Activated T-helper 2 cell treated with anti-CD3 and anti-CD28 coated beads, Interferon-gamma antibody, Interleukin-2, Interleukin-4, amounts not matched to agents 10 μg/mL and 5 μg/mL and 100 μg/mL, durations not matched to agents 14 hours and 24 hours and 36 hours (primary cell): ENCODE measurements around the gene NPM3. TPM values are rescaled to one million over a fixed set of nuclear protein-coding genes. Genes with fewer than 3 reads are reported as not detected.

Experiments used
- DNase-seq: peaks from one replicate; pipeline ENCODE4 v3.0.0; 2021; ENCODE audit warnings: low spot score
- H3K27ac Mint-ChIP-seq: one replicate; pipeline ENCODE4 v1.8.0; 2021; ENCODE audit warnings: mixed read lengths
- H3K27me3 Mint-ChIP-seq: one replicate; pipeline ENCODE4 v1.8.0; 2021; ENCODE audit warnings: low read depth, mixed read lengths
- H3K36me3 Mint-ChIP-seq: one replicate; pipeline ENCODE4 v1.8.0; 2021; ENCODE audit warnings: low read depth, mixed read lengths
- H3K4me1 Mint-ChIP-seq: one replicate; pipeline ENCODE4 v1.8.0; 2021; ENCODE audit warnings: low read depth, mixed read lengths
- H3K4me3 Mint-ChIP-seq: one replicate; pipeline ENCODE4 v1.8.0; 2021; ENCODE audit warnings: low read depth, mild to moderate bottlenecking, moderate library complexity, mixed read lengths
- H3K9me3 Mint-ChIP-seq: one replicate; pipeline ENCODE4 v1.8.0; 2021; ENCODE audit warnings: mixed read lengths
- intact Hi-C: fragments of 100-400 bp; cut with micrococcal nuclease; formaldehyde crosslinking; loops from one replicate; pipeline ENCODE4 v1.15.1; 2023
- total RNA-seq: library from RNA; stranded (reverse); gene quantifications from 2 replicates; pipeline ENCODE4 v1.2.3, GENCODE V29; 2022

NPM3 gene, protein sequence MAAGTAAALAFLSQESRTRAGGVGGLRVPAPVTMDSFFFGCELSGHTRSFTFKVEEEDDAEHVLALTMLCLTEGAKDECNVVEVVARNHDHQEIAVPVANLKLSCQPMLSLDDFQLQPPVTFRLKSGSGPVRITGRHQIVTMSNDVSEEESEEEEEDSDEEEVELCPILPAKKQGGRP
- 139 and 140 TPM in 2 replicates for total RNA-seq

DNA sequence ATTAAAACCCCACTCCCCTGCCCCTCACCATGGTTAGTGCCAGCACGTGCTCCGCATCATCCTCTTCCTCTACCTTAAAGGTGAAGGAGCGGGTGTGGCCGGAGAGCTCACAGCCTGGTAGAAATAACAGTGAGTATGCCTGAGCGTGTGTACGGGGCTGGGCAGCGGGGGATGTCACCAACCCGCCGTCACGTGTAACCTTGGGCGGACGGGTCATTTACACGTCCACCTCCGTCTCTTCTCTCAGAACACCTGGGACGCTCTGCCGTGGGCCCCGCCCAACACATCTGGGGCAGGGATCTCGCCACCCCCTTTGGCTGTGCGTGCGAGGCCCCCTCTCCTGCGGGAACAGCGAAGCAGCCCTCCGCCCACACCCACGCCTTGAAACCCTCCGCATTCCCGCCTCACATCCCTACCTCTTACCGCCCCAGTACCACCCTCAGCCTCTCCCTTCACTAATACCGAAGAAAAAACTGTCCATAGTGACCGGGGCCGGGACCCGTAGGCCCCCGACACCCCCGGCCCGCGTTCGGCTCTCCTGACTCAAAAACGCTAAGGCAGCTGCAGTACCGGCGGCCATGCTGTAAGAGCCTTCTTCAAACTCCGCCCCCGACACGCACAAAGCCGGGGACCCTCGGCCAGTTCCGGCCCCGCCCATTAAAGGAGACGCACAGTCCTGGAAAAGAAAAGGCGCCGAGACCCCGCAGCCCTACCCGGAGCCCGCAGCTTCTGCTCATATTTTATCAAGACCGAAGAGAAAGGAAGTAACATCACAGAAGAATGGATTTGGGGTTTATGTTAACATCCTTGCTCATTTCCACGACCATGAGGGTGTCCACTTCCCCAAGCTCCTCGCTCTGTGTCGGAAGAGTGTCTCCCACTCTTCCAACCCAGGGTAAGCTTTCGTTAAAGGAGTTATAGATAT lies at the start of gene NPM3:
Gene NPM3, minus strand, starts transcription at position 636 of the 925 bp plus-strand sequence. Its CDS starts 56 bp downstream, at position 580.
- H3K27ac Mint-ChIP-seq = peak within 1 kb of the TSS; percentile 98
- peak; percentile 81 for DNase-seq
- H3K36me3 Mint-ChIP-seq = peaks cover 50% of the 10 kb centered on the region
- H3K27me3 Mint-ChIP-seq = peaks cover 7% of the 10 kb centered on the region
- H3K4me1 Mint-ChIP-seq = peaks cover 40% of the 10 kb centered on the region
- intact Hi-C loops = loop anchor here (1.0 to 5.0 kb wide), 3 partner anchors 35 to 570 kb away; partner anchors contain the start of gene OGA
- H3K4me3 Mint-ChIP-seq = peak within 1 kb of the TSS; percentile 100
- H3K9me3 Mint-ChIP-seq = no peaks in the 10 kb centered on the region

DNA sequence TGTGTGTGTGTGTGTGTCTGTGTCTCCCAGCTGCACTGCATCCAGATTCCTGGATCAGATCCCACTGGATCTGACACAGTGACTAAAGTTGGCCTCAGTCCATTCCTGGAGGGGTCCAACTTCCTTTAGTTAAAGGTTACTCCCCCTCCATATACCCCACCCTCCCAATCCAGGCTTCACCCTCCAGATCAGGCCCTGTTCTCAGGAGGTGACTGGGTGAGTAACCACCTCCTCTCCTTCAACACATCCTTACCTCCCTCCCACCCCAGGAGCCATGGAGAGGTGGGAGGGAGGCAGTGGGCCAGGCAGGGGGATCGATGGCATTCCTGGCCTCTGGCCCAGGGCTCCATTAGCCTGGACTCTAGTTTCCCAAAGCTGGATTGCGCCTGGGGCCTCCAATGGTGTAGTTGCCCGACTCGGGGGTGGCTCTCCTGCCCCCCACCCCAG lies 49.1 kb upstream of the NPM3 start:
- no peaks in the 10 kb centered on the region for H3K36me3 Mint-ChIP-seq
- intact Hi-C loops = loop anchor here (10.0 kb wide), 2 partner anchors 562 to 1082 kb away; partner anchors contain the start of genes CNNM2 and NFKB2
- H3K4me1 Mint-ChIP-seq = peaks cover 54% of the 10 kb centered on the region
- no peaks in the 10 kb centered on the region for H3K9me3 Mint-ChIP-seq
- H3K4me3 Mint-ChIP-seq = no peak overlapping the region
- no peak for DNase-seq
- H3K27me3 Mint-ChIP-seq = no peaks in the 10 kb centered on the region
- H3K27ac Mint-ChIP-seq = no peak overlapping the region

DNA sequence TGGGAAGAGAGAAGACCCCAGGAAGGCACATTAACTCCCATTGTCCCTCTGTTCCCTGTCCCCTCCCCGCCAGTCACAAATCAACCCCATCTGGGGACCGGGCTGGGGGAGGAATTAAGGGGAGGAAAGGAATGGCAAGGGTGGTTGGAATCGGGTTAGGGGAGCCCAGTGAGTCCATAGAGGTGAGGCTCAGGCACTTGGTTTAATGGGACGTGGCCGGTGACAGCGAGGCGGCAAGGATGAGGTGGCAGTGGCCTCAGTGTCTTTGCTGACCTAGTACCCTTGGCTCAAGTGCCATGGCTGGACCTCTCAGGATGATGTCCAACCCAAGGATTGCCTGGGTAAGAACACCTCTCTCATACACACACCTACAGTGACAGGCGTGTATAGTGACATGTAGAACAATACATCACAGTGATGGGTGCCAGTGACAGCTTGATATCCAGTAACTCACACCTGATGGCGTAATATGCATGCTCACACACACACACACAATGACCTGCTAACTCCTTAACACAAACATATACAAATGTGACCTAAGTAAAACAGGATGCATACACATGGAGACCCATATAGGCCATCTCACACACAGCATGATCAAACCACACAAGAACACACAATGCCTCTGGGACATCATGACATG lies 48.0 kb upstream of the NPM3 start:
- peaks cover 54% of the 10 kb centered on the region for H3K4me1 Mint-ChIP-seq
- no peak for DNase-seq
- no peaks in the 10 kb centered on the region for H3K9me3 Mint-ChIP-seq
- peaks cover 2% of the 10 kb centered on the region for H3K36me3 Mint-ChIP-seq
- H3K27ac Mint-ChIP-seq = peak overlapping the region; percentile 92
- intact Hi-C loops = loop anchor here (10.0 kb wide), 2 partner anchors 564 to 1084 kb away; partner anchors contain the start of genes CNNM2 and NFKB2
- H3K27me3 Mint-ChIP-seq = no peaks in the 10 kb centered on the region
- peak overlapping the region; percentile 71 for H3K4me3 Mint-ChIP-seq

DNA sequence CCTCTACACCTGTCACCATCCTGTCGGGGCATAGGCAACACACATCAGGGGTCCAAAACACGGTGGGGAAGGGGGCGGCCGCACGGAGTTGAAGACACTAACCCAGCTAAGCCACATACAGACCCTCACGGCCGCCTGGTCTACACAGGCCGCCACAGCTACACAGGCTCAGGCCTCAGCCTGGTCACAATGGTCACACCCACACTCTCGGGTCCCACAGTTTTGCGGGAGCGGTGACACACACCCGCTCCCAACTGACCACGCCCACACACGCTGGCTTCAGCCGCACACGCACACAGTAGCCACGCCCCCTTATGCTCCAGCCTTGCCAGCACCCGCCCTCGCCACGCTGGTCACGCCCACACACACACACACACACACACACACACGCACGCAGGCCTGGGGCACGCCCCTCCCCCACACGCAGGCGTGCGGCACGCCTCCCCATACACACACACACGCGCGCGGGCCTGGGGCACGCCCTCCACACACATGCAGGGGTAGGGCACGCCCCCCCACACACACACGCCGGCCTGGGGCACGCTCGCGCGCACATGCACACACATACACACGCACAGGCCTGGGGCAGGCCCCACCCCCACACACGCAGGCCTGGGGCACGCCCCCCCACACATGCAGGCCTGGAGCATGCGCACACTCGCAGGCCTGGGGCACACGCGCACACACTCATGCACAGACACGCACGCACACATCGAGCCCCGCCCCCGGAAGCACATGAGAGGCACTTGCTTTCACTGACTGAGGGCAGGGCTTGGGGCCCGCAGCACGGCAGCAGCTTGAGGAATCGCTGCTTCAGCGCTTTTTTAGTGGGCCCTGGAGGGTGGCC lies 47.3 kb upstream of the NPM3 start:
- Mint-ChIP-seq H3K9me3 (no peaks in the 10 kb centered on the region), H3K4me3 (peak overlapping the region; percentile 71), H3K4me1 (peaks cover 48% of the 10 kb centered on the region), H3K27ac (peak overlapping the region; percentile 92), H3K36me3 (peaks cover 2% of the 10 kb centered on the region), H3K27me3 (no peaks in the 10 kb centered on the region)
- intact Hi-C loops = loop anchor here (1.0 to 10.0 kb wide), 3 partner anchors 12 to 1084 kb away; partner anchors contain the start of genes CNNM2, NFKB2 and OGA
- peak; percentile 88 for DNase-seq

DNA sequence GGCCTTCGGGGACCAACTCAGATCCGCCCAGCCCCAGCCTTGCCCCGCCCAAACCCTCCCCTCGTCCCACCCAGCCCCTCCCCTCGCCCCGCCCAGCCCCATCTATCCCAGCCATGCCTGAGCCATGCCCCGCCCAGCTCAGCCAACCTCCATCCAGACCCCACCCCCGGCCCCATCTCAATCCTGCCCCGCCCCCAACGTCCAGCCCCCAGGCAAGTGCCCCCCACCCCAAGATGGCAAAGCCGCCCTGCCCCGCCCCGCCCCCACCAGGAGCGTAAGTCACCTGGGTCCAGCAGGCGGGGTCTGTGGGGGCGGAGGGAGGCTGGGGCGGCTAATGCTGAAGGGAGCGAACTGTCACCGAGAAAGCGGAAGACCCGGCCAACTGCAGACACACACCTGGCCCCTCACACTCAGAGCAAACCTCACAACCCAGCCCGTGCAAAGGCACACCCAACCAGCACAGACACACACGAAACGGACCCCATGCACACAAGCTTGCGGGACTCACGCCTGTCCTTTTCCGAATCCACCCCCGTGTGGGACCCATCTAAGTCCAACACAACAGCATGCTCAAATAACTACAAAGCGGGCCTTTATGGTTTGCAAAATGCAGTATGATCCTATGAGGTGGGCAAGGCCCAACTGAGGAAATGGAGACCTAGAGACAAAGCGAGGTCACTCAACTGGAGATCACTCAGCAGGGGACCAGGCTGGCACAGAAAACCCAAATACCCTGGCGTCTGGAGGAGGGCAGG lies 46.5 kb upstream of the NPM3 start:
- Mint-ChIP-seq H3K9me3 (no peaks in the 10 kb centered on the region), H3K4me3 (peak overlapping the region; percentile 71), H3K4me1 (peaks cover 42% of the 10 kb centered on the region), H3K36me3 (peaks cover 2% of the 10 kb centered on the region), H3K27me3 (no peaks in the 10 kb centered on the region), H3K27ac (peak overlapping the region; percentile 92)
- peak; percentile 54 for DNase-seq
- intact Hi-C loops = loop anchor here (1.0 to 10.0 kb wide), 3 partner anchors 11 to 1085 kb away; partner anchors contain the start of genes CNNM2, NFKB2 and OGA

DNA sequence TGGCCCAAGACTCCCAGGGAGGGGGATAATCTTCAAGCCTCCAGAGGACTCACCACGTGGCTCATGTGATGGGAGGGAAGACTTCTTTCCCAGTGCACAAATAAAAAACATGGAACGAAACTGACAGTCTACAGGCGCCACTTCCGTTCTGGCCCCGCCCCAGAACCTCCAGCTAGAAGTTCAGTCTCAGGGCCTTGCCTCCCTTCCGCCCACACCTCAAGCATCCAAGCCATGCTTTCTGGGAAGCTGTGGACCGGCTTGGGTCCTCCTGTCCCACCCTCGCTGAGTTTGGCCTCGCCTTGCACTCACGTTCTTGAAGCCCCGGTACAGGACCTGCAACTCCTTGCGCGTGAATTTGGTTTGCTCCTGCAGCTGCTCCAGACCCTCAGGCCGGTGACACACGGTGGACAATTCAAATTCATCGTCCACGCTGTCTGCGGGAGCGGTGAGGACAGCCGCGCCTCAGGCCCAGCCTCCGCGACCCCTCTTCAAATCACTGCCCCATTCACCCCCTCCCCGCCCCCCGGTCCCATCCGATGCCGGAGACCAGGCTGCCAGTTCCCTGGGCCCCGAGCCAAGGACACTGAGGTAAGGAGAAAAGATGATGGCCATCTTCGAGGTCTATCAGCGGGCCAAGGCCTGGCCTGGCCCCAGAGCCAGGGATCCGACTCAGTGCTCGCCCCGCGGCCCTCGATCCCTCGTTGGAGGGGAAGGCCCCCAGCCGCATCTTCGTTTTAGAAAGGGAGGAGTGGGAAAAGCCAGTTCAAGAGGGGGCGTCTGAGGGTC lies 45.7 kb upstream of the NPM3 start:
- Mint-ChIP-seq H3K27ac (no peak overlapping the region), H3K4me3 (no peak overlapping the region), H3K4me1 (peaks cover 35% of the 10 kb centered on the region), H3K9me3 (no peaks in the 10 kb centered on the region), H3K27me3 (no peaks in the 10 kb centered on the region), H3K36me3 (peaks cover 2% of the 10 kb centered on the region)
- intact Hi-C loops = no loop called here
- no peak for DNase-seq

DNA sequence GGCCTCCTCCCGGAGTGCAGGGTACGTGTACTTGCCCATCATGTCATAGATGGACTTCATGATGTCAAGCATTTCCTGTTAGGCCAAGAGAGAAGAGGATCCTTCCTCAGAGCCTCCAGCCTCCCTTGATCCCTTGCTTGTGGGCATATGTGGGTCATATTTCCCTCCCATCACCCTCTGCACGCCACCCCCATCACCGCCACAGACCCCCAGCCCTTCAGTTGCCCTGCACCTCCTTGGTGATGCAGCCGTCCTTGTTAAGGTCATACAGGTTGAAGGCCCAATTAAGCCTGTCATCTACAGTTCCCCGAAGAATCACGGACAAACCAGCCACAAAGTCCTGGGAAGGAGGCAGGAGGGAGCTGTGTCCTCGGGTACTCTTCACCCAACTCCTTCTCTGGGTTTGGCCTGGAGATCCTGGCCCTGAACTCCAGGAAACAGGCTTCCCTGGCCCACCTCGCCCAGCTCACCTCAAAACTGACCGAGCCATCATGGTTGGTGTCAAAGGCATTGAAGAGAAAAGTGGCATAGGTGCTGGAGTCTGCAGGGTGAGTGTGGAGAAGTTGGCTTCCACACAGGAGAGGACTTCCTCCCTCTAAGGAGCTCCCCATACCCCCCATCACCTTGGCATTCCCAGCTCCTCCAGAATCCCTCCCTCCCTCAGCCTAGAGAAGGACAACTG lies 44.8 kb upstream of the NPM3 start:
- Mint-ChIP-seq H3K27me3 (no peaks in the 10 kb centered on the region), H3K4me3 (no peak overlapping the region), H3K27ac (no peak overlapping the region), H3K9me3 (no peaks in the 10 kb centered on the region), H3K36me3 (peaks cover 2% of the 10 kb centered on the region), H3K4me1 (peaks cover 26% of the 10 kb centered on the region)
- DNase-seq = no peak
- intact Hi-C loops = no loop called here

DNA sequence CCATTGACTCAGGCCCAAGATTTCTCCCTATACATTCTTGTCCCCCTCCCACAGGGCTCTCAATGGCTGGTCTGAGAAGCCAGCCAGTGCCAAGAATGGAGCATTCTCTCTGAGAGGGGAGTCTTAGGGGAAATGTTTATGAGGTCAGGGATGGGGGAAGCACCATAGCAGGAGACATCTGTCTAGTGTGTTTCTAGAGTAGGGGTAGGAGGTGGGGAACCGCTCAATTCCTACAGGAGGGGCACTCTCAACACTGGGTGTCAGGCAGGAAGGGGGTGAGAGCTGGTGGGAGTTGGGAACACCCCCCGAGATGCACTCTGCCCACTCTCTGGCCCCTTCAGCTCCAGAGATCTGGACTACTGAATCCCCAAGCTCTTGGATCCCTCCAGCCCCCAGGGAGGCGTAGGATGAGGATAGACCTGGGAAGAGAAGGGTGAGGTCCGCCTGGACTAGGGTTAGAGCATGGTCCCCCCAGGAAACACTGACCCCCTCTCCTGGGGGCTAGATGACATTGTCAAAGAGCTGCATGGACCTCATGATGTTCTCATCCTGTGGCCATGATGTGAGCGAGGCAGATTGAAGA lies 43.7 kb upstream of the NPM3 start:
- Mint-ChIP-seq H3K27ac (no peak overlapping the region), H3K4me1 (peaks cover 22% of the 10 kb centered on the region), H3K9me3 (no peaks in the 10 kb centered on the region), H3K36me3 (peaks cover 2% of the 10 kb centered on the region), H3K4me3 (no peak overlapping the region), H3K27me3 (no peaks in the 10 kb centered on the region)
- intact Hi-C loops = no loop called here
- no peak for DNase-seq

DNA sequence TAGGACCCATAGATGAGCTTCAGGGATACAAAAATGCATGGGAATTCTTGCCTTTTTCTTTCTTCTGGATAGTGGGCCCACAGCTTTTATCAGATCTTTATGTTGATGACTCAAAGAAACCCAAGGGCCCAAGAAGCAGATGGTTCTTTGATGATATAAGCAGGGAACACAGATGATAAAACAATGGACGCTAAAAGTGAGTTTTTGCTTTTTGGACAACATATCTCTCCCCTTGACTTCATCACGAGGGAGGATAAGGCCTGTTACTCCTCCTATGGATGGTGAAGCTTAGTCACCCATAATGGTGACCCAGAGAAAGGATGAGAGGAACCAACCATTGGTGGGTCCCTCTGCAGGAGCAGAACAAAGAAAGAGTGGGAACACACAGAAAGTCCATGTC lies 41.5 kb upstream of the NPM3 start:
- Mint-ChIP-seq H3K36me3 (peaks cover 5% of the 10 kb centered on the region), H3K4me1 (peaks cover 9% of the 10 kb centered on the region), H3K27ac (no peak overlapping the region), H3K4me3 (no peak overlapping the region), H3K9me3 (no peaks in the 10 kb centered on the region), H3K27me3 (no peaks in the 10 kb centered on the region)
- DNase-seq = no peak
- intact Hi-C loops = no loop called here

DNA sequence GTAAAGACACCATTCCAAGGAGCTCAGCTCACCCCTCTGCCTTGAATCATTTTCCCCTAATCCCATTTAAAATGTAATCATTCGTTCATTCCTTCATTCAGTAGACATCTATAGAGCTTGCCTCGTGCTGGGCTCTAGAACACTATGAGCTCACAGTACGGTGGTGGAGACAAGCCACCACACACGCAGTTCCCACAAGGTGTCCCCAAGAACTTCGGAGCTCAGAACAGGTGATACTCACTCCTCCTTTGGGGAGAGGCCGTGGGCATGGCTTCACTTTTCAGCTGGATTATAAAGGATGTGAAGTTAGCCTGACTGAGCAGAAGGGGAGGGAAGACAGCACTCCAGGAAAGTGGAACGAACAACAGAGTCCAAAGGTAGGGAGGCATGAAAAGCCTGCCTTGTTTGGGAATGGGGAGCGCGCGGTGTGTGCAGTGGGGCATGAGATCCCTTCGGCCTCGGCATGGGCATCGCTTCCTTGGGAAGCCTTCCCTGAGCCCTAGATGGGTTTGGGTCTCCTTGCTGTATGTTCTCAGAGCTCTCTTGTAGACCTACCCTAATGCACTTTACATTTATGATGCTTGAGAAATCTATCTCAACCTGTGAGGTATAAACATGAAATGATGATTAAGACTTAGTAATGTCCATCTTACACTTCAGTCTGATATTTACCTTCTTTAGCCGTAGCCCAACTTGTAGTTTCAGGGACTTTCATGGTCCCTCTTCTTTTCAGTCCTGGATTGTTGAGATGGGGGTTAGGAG lies 35.8 kb upstream of the NPM3 start:
- Mint-ChIP-seq H3K36me3 (peaks cover 29% of the 10 kb centered on the region), H3K4me3 (peak overlapping the region; percentile 90), H3K27me3 (no peaks in the 10 kb centered on the region), H3K9me3 (no peaks in the 10 kb centered on the region), H3K27ac (peak overlapping the region; percentile 95), H3K4me1 (peaks cover 33% of the 10 kb centered on the region)
- DNase-seq = no peak
- intact Hi-C loops = loop anchor here (1.0 to 10.0 kb wide), 5 partner anchors 11 to 826 kb away; partner anchors contain the start of genes BTRC, HPS6, NPM3 and TRIM8
